Activated T-cell treated with anti-CD3 and anti-CD28 coated beads, Interleukin-2, amount 50 U/mL, for 4 hours (primary cell): ENCODE data around the gene RNF135. TPM values are rescaled to one million over a fixed set of nuclear protein-coding genes. Genes with fewer than 3 reads are reported as not detected.
"Not testable (repeated sequence)": the region's sequence is repeated elsewhere in the genome, so short reads cannot be mapped to it uniquely, and the experiment has no call there.

Experiments
- ATAC-seq, 2 donors: fragments of 200-7000 bp; cut with Tn5 transposase; one replicate each; pipeline ENCODE4 v1.10.0; 2021
- DNase-seq: peaks from one replicate; pipeline ENCODE4 v3.0.0-alpha.2; 2020
- H3K27me3 Mint-ChIP-seq: one replicate; pipeline ENCODE4 v1.8.0; 2021; ENCODE audit warnings: low read depth, mixed read lengths
- H3K36me3 Mint-ChIP-seq: one replicate; pipeline ENCODE4 v1.8.0; 2022; ENCODE audit warnings: mixed read lengths; ENCODE audit not compliant: insufficient read depth
- H3K4me1 Mint-ChIP-seq: one replicate; pipeline ENCODE4 v1.8.0; 2021; ENCODE audit warnings: low read depth, mixed read lengths
- H3K4me3 Mint-ChIP-seq: one replicate; pipeline ENCODE4 v1.8.0; 2021; ENCODE audit warnings: mild to moderate bottlenecking, moderate library complexity, mixed read lengths
- H3K9me3 Mint-ChIP-seq: one replicate; pipeline ENCODE4 v1.8.0; 2021; ENCODE audit warnings: mixed read lengths
- total RNA-seq, 3 donors: library from RNA; stranded (reverse); gene quantifications; one replicate each; pipeline ENCODE4 v1.2.1, GENCODE V29; 2021

The RNF135 gene
- total RNA-seq, 3 donors from 2014 or later = 4.2 to 4.8 (median 4.7) TPM

- no peak for DNase-seq
- ATAC-seq = no peak
- H3K27me3 Mint-ChIP-seq = no peaks in the 10 kb centered on the region
- H3K4me3 Mint-ChIP-seq = no peak overlapping the region
- peaks cover 9% of the 10 kb centered on the region for H3K4me1 Mint-ChIP-seq
- H3K9me3 Mint-ChIP-seq = no peaks in the 10 kb centered on the region
- peaks cover 10% of the 10 kb centered on the region for H3K36me3 Mint-ChIP-seq
Measured at GRCh38 chr17:31003225-31003866, 32.5 kb downstream of the RNF135 start.

- peaks cover 14% of the 10 kb centered on the region for H3K4me1 Mint-ChIP-seq
Measured at GRCh38 chr17:31004160-31004559, 33.3 kb downstream of the RNF135 start.

GRCh38 chr17:31007695-31008373, 37.0 kb downstream of the RNF135 start:
- Mint-ChIP-seq H3K36me3 (peaks cover 4% of the 10 kb centered on the region), H3K9me3 (no peaks in the 10 kb centered on the region), H3K27me3 (no peaks in the 10 kb centered on the region), H3K4me3 (peak overlapping the region; percentile 89), H3K4me1 (peaks cover 21% of the 10 kb centered on the region)
- DNase-seq (no peak), ATAC-seq (no peak)

More at GRCh38 chr17:31004160-31004559, 33.3 kb downstream of the RNF135 start:
- DNase-seq = no peak
- Mint-ChIP-seq H3K27me3 (no peaks in the 10 kb centered on the region), H3K9me3 (no peaks in the 10 kb centered on the region), H3K36me3 (peaks cover 10% of the 10 kb centered on the region), H3K4me3 (no peak overlapping the region)
- ATAC-seq = no peak

GRCh38 chr17:31008374-31009041, 37.7 kb downstream of the RNF135 start:
- ATAC-seq (peak; percentile 81 to 85), DNase-seq (peak; percentile 34)

GRCh38 chr17:31009042-31009702, 38.3 kb downstream of the RNF135 start:
- H3K36me3 Mint-ChIP-seq, H3K27me3 Mint-ChIP-seq, H3K9me3 Mint-ChIP-seq: not testable (repeated sequence)
- DNase-seq (peak; percentile 5), ATAC-seq (peak; percentile 32 to 52)
- Mint-ChIP-seq H3K4me1 (peaks cover 21% of the 10 kb centered on the region), H3K4me3 (peak overlapping the region; percentile 89)

More at GRCh38 chr17:31008374-31009041, 37.7 kb downstream of the RNF135 start:
- H3K9me3 Mint-ChIP-seq = no peaks in the 10 kb centered on the region
- peak overlapping the region; percentile 89 for H3K4me3 Mint-ChIP-seq
- H3K4me1 Mint-ChIP-seq = peaks cover 21% of the 10 kb centered on the region
- H3K36me3 Mint-ChIP-seq = peaks cover 4% of the 10 kb centered on the region
- no peaks in the 10 kb centered on the region for H3K27me3 Mint-ChIP-seq

- ATAC-seq, H3K9me3 Mint-ChIP-seq, DNase-seq, H3K27me3 Mint-ChIP-seq, H3K36me3 Mint-ChIP-seq: not testable (repeated sequence)
- H3K4me3 Mint-ChIP-seq = peak overlapping the region; percentile 69
- peaks cover 21% of the 10 kb centered on the region for H3K4me1 Mint-ChIP-seq
Measured at GRCh38 chr17:31010014-31010413, 39.2 kb downstream of the RNF135 start.

- ATAC-seq (no peak), DNase-seq (no peak)
- Mint-ChIP-seq H3K9me3 (no peaks in the 10 kb centered on the region), H3K4me3 (no peak overlapping the region), H3K36me3 (no peaks in the 10 kb centered on the region), H3K4me1 (peaks cover 10% of the 10 kb centered on the region), H3K27me3 (no peaks in the 10 kb centered on the region)
Measured at GRCh38 chr17:31013844-31014243, 43.0 kb downstream of the RNF135 start.

GRCh38 chr17:31015639-31016038, 44.8 kb downstream of the RNF135 start:
- no peak overlapping the region for H3K4me3 Mint-ChIP-seq
- H3K9me3 Mint-ChIP-seq = no peaks in the 10 kb centered on the region
- H3K36me3 Mint-ChIP-seq = no peaks in the 10 kb centered on the region
- ATAC-seq = no peak
- H3K27me3 Mint-ChIP-seq = no peaks in the 10 kb centered on the region
- no peak for DNase-seq
- H3K4me1 Mint-ChIP-seq = peaks cover under 1% of the 10 kb centered on the region

GRCh38 chr17:31019004-31019403, 48.2 kb downstream of the RNF135 start:
- Mint-ChIP-seq H3K4me3 (no peak overlapping the region), H3K4me1 (no peaks in the 10 kb centered on the region), H3K36me3 (no peaks in the 10 kb centered on the region), H3K9me3 (no peaks in the 10 kb centered on the region), H3K27me3 (no peaks in the 10 kb centered on the region)
- no peak for ATAC-seq
- DNase-seq = no peak

GRCh38 chr17:31023171-31023570, 52.3 kb downstream of the RNF135 start:
- H3K4me1 Mint-ChIP-seq, DNase-seq: not testable (repeated sequence)

GRCh38 chr17:31031841-31032240, 61.0 kb downstream of the RNF135 start:
- H3K36me3 Mint-ChIP-seq = peaks cover 5% of the 10 kb centered on the region
- no peaks in the 10 kb centered on the region for H3K4me1 Mint-ChIP-seq
- no peak for DNase-seq
- no peak overlapping the region for H3K4me3 Mint-ChIP-seq
- H3K27me3 Mint-ChIP-seq = no peaks in the 10 kb centered on the region
- ATAC-seq = no peak
- H3K9me3 Mint-ChIP-seq = no peaks in the 10 kb centered on the region

More at GRCh38 chr17:31023171-31023570, 52.3 kb downstream of the RNF135 start:
- H3K9me3 Mint-ChIP-seq, H3K27me3 Mint-ChIP-seq, H3K4me3 Mint-ChIP-seq, ATAC-seq, H3K36me3 Mint-ChIP-seq: not testable (repeated sequence)

- not testable (repeated sequence) for H3K27me3 Mint-ChIP-seq, DNase-seq, H3K9me3 Mint-ChIP-seq, H3K4me1 Mint-ChIP-seq, H3K4me3 Mint-ChIP-seq, H3K36me3 Mint-ChIP-seq, ATAC-seq
Measured at GRCh38 chr17:31035611-31036010, 64.8 kb downstream of the RNF135 start.

- not testable (repeated sequence) for ATAC-seq, H3K4me3 Mint-ChIP-seq, DNase-seq, H3K4me1 Mint-ChIP-seq, H3K27me3 Mint-ChIP-seq, H3K9me3 Mint-ChIP-seq, H3K36me3 Mint-ChIP-seq
Measured at GRCh38 chr17:31040837-31041236, 70.0 kb downstream of the RNF135 start.

GRCh38 chr17:31042378-31042777, 71.5 kb downstream of the RNF135 start:
- not testable (repeated sequence) for H3K4me1 Mint-ChIP-seq, H3K4me3 Mint-ChIP-seq, H3K36me3 Mint-ChIP-seq, H3K9me3 Mint-ChIP-seq, ATAC-seq, H3K27me3 Mint-ChIP-seq, DNase-seq
